Measurements from ENCODE around the gene PTPRG. TPM values are rescaled to one million over a fixed set of nuclear protein-coding genes. Genes with fewer than 3 reads are reported as not detected.

Gene PTPRG
- total and polyA plus RNA-seq, 2 donors (not counting 3 experiments of a cell fraction or from before 2014, with no cell fraction given): 8.9 to 39.1 TPM

GRCh38 chr3:61526308-61526707 is 35.1 kb upstream of the PTPRG start:
- Histone ChIP-seq H3K79me2 (ENCODE audit: control insufficient read depth, insufficient read depth, low read length) (no peaks in the 10 kb centered on the region), H3K27ac (ENCODE audit: insufficient read depth, low read depth, low read length) (no peak overlapping the region), H3K9me1 (replicated peaks; ENCODE audit: control insufficient read depth, extremely low read depth, insufficient read depth, low read length) (no peaks in the 10 kb centered on the region), H3K9ac (replicated peaks; ENCODE audit: extremely low read depth, insufficient read depth, low read length) (no peak overlapping the region), H3K27me3 (ENCODE audit: control insufficient read depth in 2 of 2, insufficient read depth in 2 of 2, low read length in 2 of 2) (peaks cover 0 to 4% of the 10 kb centered on the region in 2 experiments), H3K4me3 (replicated peaks in 1 of 3; ENCODE audit: insufficient read depth in 1 of 3, low read depth in 1 of 3, low read length in 3 of 3) (no peak overlapping the region), H3K9me3 (replicated peaks; ENCODE audit: control insufficient read depth, insufficient read depth, low read length) (no peaks in the 10 kb centered on the region), H3K4me1 (ENCODE audit: control insufficient read depth, extremely low read depth, insufficient read depth, low read length) (no peaks in the 10 kb centered on the region), H3K36me3 (ENCODE audit: control insufficient read depth in 2 of 2, extremely low read depth in 1 of 2, insufficient read depth in 2 of 2, low read length in 2 of 2) (no peaks in the 10 kb centered on the region), H3K4me2 (ENCODE audit: insufficient read depth, low read length) (no peak overlapping the region), H2AFZ (ENCODE audit: low read depth, low read length) (no peak overlapping the region), H4K20me1 (replicated peaks; ENCODE audit: control insufficient read depth, extremely low read depth, insufficient read depth, low read length) (no peaks in the 10 kb centered on the region)
- BruUV-seq (replicated peaks): no TSS peak
- intact Hi-C loops (cut with micrococcal nuclease) (loop anchor here (5.0 kb wide), 1 partner anchor 1949 kb away; no protein-coding TSS in a partner anchor), dilution Hi-C loops (cut with MboI; ENCODE audit: extremely low pct_ligation_motif_present, low sequenced_read_pairs) (no loop called here)
- TF ChIP-seq FOS (IDR thresholded peaks at IDR 0.05; ENCODE audit: borderline replicate concordance, insufficient read depth, low read length): no peak
- TF ChIP-seq MYC (IDR thresholded peaks at IDR 0.05; ENCODE audit: low read depth, low read length): no peak
- no peak for TF ChIP-seq JUN (IDR thresholded peaks at IDR 0.05; ENCODE audit: borderline replicate concordance, insufficient read depth, insufficient read length, low read depth)
- no peak for TF ChIP-seq POLR2A (IDR thresholded peaks at IDR 0.05; ENCODE audit: low read depth, low read length)
- no peak for TF ChIP-seq POLR2AphosphoS5 (IDR thresholded peaks at IDR 0.05; ENCODE audit: insufficient read depth, low read depth, low read length)
- TF ChIP-seq EZH2 (IDR thresholded peaks at IDR 0.05; ENCODE audit: borderline replicate concordance, low read depth, low read length, severe bottlenecking): no peak
- no peak for TF ChIP-seq MAX (IDR thresholded peaks at IDR 0.05; ENCODE audit: insufficient read depth, insufficient read length)
- no peak for TF ChIP-seq GATA2 (IDR thresholded peaks at IDR 0.05; ENCODE audit: insufficient read depth, insufficient read length, low read depth, low read length)
- no peak for TF ChIP-seq CTCF (IDR thresholded peaks at IDR 0.05; ENCODE audit: extremely low read depth in 1 of 2, insufficient read depth in 1 of 2, low read depth in 1 of 2, low read length in 2 of 2)
- ChIA-PET CTCF (no interaction called here), POLR2A (no interaction called here)
- DNase-seq (ENCODE audit: low read depth, low spot score): no peak
- no peak for FAIRE-seq
